Osteoblast (primary cell): ENCODE results near the gene PRRC2A. TPM values are rescaled to one million over a fixed set of nuclear protein-coding genes. Genes with fewer than 3 reads are reported as not detected.

Experiments used
- DNase-seq: peaks from one replicate; pipeline ENCODE4 v3.0.0; 2011; ENCODE audit warnings: low spot score, mixed read lengths; ENCODE audit not compliant: insufficient read length; ENCODE audit errors: missing footprints
- H2AFZ ChIP-seq: 2 replicates; pipeline ENCODE4 v1.6.0; 2011; ENCODE audit warnings: mild to moderate bottlenecking, low read length
- H3K27ac ChIP-seq: 2 replicates; pipeline ENCODE4 v1.5.1; 2011; ENCODE audit warnings: mild to moderate bottlenecking, low read depth, low read length, moderate library complexity
- H3K27me3 ChIP-seq: 2 replicates; pipeline ENCODE4 v1.6.0; 2012; ENCODE audit warnings: mild to moderate bottlenecking, control low read depth, inconsistent platforms, low read length, moderate library complexity; ENCODE audit not compliant: insufficient read depth
- H3K36me3 ChIP-seq: 2 replicates; pipeline ENCODE4 v1.5.1; 2011; ENCODE audit warnings: mild to moderate bottlenecking, low read length, control low read depth, moderate library complexity; ENCODE audit not compliant: insufficient read depth
- H3K4me1 ChIP-seq: 2 replicates; pipeline ENCODE4 v1.5.1; 2011; ENCODE audit warnings: mild to moderate bottlenecking, low read length, control low read depth, moderate library complexity; ENCODE audit not compliant: insufficient read depth
- H3K4me2 ChIP-seq: 2 replicates; pipeline ENCODE4 v1.6.0; 2011; ENCODE audit warnings: mild to moderate bottlenecking, low read length; ENCODE audit not compliant: insufficient read depth
- H3K4me3 ChIP-seq: fragments of 200-600 bp; sonication (generic); 3 replicates; pipeline ENCODE4 v1.5.1; 2012; ENCODE audit warnings: mild to moderate bottlenecking, low read length, inconsistent platforms; ENCODE audit not compliant: insufficient read depth
- H3K79me2 ChIP-seq: 2 replicates; pipeline ENCODE4 v1.6.0; 2012; ENCODE audit warnings: mild to moderate bottlenecking, low read length, control low read depth, inconsistent platforms; ENCODE audit not compliant: insufficient read depth
- H3K9me3 ChIP-seq: 2 replicates; pipeline ENCODE4 v1.5.1; 2011; ENCODE audit warnings: low read depth, low read length, control low read depth
- H4K20me1 ChIP-seq: 2 replicates; pipeline ENCODE4 v1.6.0; 2012; ENCODE audit warnings: mild to moderate bottlenecking, low read length, control low read depth; ENCODE audit not compliant: insufficient read depth
- total RNA-seq: library from RNA; depleted of rRNA; stranded (reverse); fragments of >200 nt; gene quantifications from 2 replicates; pipeline ENCODE4 v1.2.3, GENCODE V29; 2012
- TF ChIP-seq, protein P1 (sequence below): IDR thresholded peaks from 2 replicates; pipeline ENCODE4 v1.5.1; 2011; ENCODE audit warnings: mild to moderate bottlenecking, low read depth, low read length, moderate library complexity; ENCODE audit errors: extremely low read depth

PRRC2A gene
- total RNA-seq, 1 donor = 49.2 TPM

DNA sequence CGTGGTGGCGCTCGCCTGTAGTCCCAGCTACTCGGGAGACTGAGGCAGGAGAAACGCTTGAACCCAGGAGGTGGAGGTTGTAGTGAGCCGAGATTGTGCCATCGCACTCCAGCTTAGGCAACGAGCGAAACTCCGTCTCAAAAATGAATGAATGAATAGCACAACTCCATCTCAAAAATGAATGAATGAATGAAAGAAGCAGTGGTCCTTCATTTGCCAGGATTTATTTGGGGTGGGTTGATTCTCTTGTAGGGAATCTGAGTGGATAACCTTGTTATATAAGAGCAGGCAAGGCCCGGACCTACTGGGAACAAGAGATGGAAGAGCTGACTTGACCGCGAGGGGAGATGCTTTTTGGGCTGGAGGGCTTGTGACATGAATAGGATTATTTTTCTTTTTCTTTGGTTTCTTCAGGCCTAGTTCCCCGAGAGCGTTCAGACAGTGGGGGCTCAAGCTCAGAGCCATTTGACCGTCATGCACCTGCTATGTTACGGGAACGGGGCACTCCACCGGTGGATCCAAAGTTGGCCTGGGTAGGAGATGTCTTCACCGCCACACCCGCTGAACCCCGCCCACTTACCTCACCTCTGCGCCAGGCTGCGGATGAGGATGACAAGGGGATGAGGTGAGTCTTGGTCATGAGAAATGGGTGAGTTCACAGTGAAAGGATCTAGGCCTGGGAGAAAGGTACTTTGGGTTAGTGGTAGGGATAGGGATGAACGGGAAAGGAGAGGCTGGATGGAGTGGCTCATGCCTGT, 9.8 kb downstream of the PRRC2A start:
- DNase-seq = peak; percentile 59
- no peak overlapping the region for H2AFZ ChIP-seq

DNA sequence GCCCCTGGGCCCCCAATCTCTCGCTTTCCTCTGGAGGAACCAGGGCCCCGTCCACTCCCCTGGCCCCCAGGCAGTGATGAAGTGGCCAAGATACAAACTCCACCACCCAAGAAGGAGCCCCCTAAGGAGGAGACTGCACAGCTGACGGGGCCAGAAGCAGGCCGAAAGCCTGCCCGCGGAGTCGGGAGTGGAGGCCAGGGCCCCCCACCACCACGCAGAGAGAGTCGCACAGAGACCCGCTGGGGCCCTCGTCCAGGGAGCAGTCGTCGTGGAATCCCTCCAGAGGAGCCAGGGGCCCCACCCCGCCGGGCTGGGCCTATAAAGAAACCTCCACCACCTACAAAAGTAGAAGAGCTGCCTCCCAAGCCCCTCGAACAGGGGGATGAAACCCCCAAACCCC, 10.7 kb downstream of the PRRC2A start:
- TF ChIP-seq, protein P1, sequence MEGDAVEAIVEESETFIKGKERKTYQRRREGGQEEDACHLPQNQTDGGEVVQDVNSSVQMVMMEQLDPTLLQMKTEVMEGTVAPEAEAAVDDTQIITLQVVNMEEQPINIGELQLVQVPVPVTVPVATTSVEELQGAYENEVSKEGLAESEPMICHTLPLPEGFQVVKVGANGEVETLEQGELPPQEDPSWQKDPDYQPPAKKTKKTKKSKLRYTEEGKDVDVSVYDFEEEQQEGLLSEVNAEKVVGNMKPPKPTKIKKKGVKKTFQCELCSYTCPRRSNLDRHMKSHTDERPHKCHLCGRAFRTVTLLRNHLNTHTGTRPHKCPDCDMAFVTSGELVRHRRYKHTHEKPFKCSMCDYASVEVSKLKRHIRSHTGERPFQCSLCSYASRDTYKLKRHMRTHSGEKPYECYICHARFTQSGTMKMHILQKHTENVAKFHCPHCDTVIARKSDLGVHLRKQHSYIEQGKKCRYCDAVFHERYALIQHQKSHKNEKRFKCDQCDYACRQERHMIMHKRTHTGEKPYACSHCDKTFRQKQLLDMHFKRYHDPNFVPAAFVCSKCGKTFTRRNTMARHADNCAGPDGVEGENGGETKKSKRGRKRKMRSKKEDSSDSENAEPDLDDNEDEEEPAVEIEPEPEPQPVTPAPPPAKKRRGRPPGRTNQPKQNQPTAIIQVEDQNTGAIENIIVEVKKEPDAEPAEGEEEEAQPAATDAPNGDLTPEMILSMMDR = no peak
- Histone ChIP-seq H3K36me3 (peaks cover 97% of the 10 kb centered on the region), H3K4me1 (no peaks in the 10 kb centered on the region)

More for the DNA sequence above, 9.8 kb downstream of the PRRC2A start:
- H3K4me2 ChIP-seq = no peak overlapping the region
- no peaks in the 10 kb centered on the region for H3K9me3 ChIP-seq
- H3K4me1 ChIP-seq = no peaks in the 10 kb centered on the region
- H3K79me2 ChIP-seq = peaks cover 63% of the 10 kb centered on the region
- no peak overlapping the region for H3K27ac ChIP-seq
- peaks cover 97% of the 10 kb centered on the region for H3K36me3 ChIP-seq
- H4K20me1 ChIP-seq = peaks cover 41% of the 10 kb centered on the region
- H3K27me3 ChIP-seq = no peaks in the 10 kb centered on the region
- no peak overlapping the region for H3K4me3 ChIP-seq
- TF ChIP-seq, protein P1 = no peak

DNA sequence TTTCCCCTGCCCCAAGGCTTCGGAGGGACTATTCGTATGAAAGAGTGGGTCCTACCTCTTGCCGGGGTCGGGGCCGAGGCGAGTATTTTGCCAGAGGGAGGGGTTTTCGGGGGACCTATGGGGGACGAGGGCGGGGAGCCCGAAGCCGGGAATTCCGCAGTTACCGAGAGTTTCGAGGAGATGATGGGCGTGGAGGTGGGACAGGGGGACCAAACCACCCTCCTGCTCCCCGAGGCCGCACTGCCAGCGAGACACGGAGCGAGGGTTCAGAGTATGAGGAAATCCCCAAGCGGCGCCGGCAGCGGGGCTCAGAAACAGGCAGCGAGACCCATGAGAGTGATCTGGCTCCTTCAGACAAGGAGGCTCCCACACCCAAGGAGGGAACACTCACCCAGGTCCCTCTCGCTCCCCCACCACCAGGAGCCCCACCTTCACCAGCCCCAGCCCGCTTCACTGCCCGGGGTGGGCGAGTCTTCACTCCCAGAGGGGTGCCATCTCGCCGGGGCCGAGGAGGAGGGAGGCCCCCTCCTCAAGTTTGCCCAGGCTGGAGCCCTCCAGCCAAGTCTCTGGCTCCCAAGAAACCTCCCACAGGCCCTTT, 11.3 kb downstream of the PRRC2A start:
- Histone ChIP-seq H4K20me1 (peaks cover 40% of the 10 kb centered on the region), H3K4me1 (no peaks in the 10 kb centered on the region), H3K79me2 (peaks cover 49% of the 10 kb centered on the region), H3K27ac (no peak overlapping the region), H3K4me3 (no peak overlapping the region), H3K9me3 (no peaks in the 10 kb centered on the region), H3K4me2 (no peak overlapping the region), H3K36me3 (peaks cover 97% of the 10 kb centered on the region), H3K27me3 (no peaks in the 10 kb centered on the region), H2AFZ (no peak overlapping the region)
- TF ChIP-seq, protein P1 = no peak
- DNase-seq = peak; percentile 76

More for the DNA sequence above, 10.7 kb downstream of the PRRC2A start:
- Histone ChIP-seq H4K20me1 (peaks cover 40% of the 10 kb centered on the region), H3K9me3 (no peaks in the 10 kb centered on the region), H3K27me3 (no peaks in the 10 kb centered on the region), H3K4me3 (no peak overlapping the region), H3K4me2 (no peak overlapping the region), H3K27ac (no peak overlapping the region), H3K79me2 (peaks cover 54% of the 10 kb centered on the region), H2AFZ (no peak overlapping the region)
- DNase-seq = peak; percentile 68

DNA sequence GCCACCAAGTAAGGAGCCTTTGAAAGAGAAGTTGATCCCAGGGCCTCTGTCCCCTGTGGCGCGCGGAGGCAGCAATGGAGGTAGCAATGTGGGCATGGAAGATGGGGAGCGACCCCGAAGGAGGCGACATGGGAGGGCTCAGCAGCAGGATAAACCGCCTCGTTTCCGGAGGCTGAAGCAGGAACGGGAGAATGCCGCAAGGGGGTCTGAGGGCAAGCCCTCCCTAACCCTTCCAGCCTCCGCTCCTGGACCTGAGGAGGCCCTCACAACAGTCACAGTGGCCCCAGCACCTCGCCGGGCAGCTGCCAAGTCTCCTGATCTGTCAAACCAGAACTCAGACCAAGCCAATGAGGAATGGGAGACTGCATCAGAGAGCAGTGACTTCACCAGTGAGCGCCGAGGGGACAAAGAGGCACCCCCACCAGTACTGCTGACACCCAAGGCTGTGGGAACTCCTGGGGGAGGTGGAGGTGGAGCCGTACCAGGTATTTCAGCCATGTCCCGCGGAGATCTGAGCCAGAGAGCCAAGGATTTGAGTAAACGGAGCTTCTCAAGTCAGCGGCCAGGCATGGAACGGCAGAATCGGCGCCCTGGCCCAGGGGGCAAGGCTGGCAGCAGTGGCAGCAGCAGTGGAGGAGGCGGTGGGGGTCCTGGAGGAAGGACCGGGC, 11.9 kb downstream of the PRRC2A start:
- peaks cover 42% of the 10 kb centered on the region for H3K79me2 ChIP-seq
- H3K27me3 ChIP-seq = no peaks in the 10 kb centered on the region
- peaks cover 96% of the 10 kb centered on the region for H3K36me3 ChIP-seq
- no peak overlapping the region for H3K4me2 ChIP-seq
- DNase-seq = peak; percentile 34
- TF ChIP-seq, protein P1 = no peak
- no peaks in the 10 kb centered on the region for H3K9me3 ChIP-seq
- H3K27ac ChIP-seq = peak overlapping the region; percentile 33
- H4K20me1 ChIP-seq = peaks cover 37% of the 10 kb centered on the region
- H3K4me1 ChIP-seq = no peaks in the 10 kb centered on the region
- no peak overlapping the region for H2AFZ ChIP-seq
- no peak overlapping the region for H3K4me3 ChIP-seq
